HG02798 (cell line): ENCODE data around the gene KCTD17.

Experiments used
- ATAC-seq: cut with Tn5 transposase; IDR thresholded peaks from one replicate; pipeline ENCODE4 v1.9.1; 2021; ENCODE audit warnings: mild to moderate bottlenecking; ENCODE audit not compliant: unreplicated experiment, poor library complexity

The KCTD17 gene

GRCh38 chr22:37019309-37020191 lies 32.0 kb upstream of the KCTD17 start, which contains the start of the genes MPST and TST:
Gene MPST, plus strand, starts transcription at chr22:37019742. Its CDS starts 95 bp downstream, at chr22:37019837.
Gene TST, minus strand, starts transcription at chr22:37019447. Its CDS starts 715 bp downstream, at chr22:37018732.
- peak; percentile 69 for ATAC-seq

- no peak for ATAC-seq
Measured at GRCh38 chr22:37020192-37020479, 31.4 kb upstream of the KCTD17 start.

- no peak for ATAC-seq
Measured at GRCh38 chr22:37021041-37021440, 30.5 kb upstream of the KCTD17 start.

GRCh38 chr22:37021710-37022482 lies 29.6 kb upstream of the KCTD17 start:
- no peak for ATAC-seq

- no peak for ATAC-seq
Measured at GRCh38 chr22:37022483-37023337, 28.8 kb upstream of the KCTD17 start.

- ATAC-seq = no peak
Measured at GRCh38 chr22:37023743-37024338, 27.7 kb upstream of the KCTD17 start.

GRCh38 chr22:37024339-37025157 lies 27.0 kb upstream of the KCTD17 start:
- no peak for ATAC-seq

GRCh38 chr22:37025500-37026070 lies 26.0 kb upstream of the KCTD17 start:
- no peak for ATAC-seq

- no peak for ATAC-seq
Measured at GRCh38 chr22:37026325-37026724, 25.2 kb upstream of the KCTD17 start.

- ATAC-seq = no peak
Measured at GRCh38 chr22:37027556-37027955, 24.0 kb upstream of the KCTD17 start.

GRCh38 chr22:37028692-37029674 lies 22.6 kb upstream of the KCTD17 start:
- ATAC-seq = no peak

- no peak for ATAC-seq
Measured at GRCh38 chr22:37030560-37031281, 20.8 kb upstream of the KCTD17 start.

- no peak for ATAC-seq
Measured at GRCh38 chr22:37032134-37032534, 19.4 kb upstream of the KCTD17 start.

- ATAC-seq = no peak
Measured at GRCh38 chr22:37032535-37033460, 18.7 kb upstream of the KCTD17 start.

GRCh38 chr22:37033605-37034430 lies 17.7 kb upstream of the KCTD17 start:
- ATAC-seq = no peak
